ENCODE results near the gene DUSP6.

DNA sequence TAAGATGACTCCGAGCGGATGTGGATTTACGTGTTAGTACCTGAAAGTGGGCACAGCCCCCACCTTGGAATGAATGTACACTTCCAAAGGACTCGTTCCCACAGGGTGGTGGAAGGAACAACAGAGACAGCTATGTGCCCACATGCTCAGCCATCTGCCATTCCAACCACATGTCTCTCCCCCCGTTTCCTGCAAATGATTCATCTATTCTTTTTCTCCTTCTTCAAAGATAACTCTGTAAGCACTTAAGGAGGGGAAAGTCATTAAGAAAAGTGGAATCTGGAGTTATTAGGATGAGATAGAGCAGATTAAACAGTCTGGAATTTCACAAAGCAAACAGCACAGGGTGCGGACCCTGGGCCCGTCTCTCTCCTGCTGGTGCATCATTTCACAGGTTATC, 18.5 kb upstream of the DUSP6 start:
- TF ChIP-seq, protein P1, sequence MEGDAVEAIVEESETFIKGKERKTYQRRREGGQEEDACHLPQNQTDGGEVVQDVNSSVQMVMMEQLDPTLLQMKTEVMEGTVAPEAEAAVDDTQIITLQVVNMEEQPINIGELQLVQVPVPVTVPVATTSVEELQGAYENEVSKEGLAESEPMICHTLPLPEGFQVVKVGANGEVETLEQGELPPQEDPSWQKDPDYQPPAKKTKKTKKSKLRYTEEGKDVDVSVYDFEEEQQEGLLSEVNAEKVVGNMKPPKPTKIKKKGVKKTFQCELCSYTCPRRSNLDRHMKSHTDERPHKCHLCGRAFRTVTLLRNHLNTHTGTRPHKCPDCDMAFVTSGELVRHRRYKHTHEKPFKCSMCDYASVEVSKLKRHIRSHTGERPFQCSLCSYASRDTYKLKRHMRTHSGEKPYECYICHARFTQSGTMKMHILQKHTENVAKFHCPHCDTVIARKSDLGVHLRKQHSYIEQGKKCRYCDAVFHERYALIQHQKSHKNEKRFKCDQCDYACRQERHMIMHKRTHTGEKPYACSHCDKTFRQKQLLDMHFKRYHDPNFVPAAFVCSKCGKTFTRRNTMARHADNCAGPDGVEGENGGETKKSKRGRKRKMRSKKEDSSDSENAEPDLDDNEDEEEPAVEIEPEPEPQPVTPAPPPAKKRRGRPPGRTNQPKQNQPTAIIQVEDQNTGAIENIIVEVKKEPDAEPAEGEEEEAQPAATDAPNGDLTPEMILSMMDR (IDR thresholded peaks at IDR 0.05): no peak
- no peak for TF ChIP-seq POLR2A (IDR thresholded peaks at IDR 0.05)
